ENCODE data around the gene CIZ1.

Gene CIZ1

GRCh38 chr9:128164307-128164885 lies 27.0 kb downstream of the CIZ1 start:
- Histone ChIP-seq H3K9ac (ENCODE audit: low read depth, low read length) (no peak overlapping the region), H3K4me1 (ENCODE audit: insufficient read depth, low read length) (0 out of 2 replicates have a peak, but pooled peaks cover 3% of the 10 kb centered on the region), H3K36me3 (ENCODE audit: insufficient read depth, low read length) (no peaks in the 10 kb centered on the region), H3K9me3 (ENCODE audit: control insufficient read depth, insufficient read depth, low read length) (no peaks in the 10 kb centered on the region)

GRCh38 chr9:128163523-128164306 lies 27.7 kb downstream of the CIZ1 start:
- H3K9me3 ChIP-seq (ENCODE audit: control insufficient read depth, insufficient read depth, low read length) = no peaks in the 10 kb centered on the region
- H3K9ac ChIP-seq (ENCODE audit: low read depth, low read length) = no peak overlapping the region
- H3K4me1 ChIP-seq (ENCODE audit: insufficient read depth, low read length) = 0 out of 2 replicates have a peak, but pooled peaks cover 3% of the 10 kb centered on the region
- no peaks in the 10 kb centered on the region for H3K36me3 ChIP-seq (ENCODE audit: insufficient read depth, low read length)

GRCh38 chr9:128163027-128163515 lies 28.3 kb downstream of the CIZ1 start:
- Histone ChIP-seq H3K36me3 (ENCODE audit: insufficient read depth, low read length) (no peaks in the 10 kb centered on the region), H3K4me1 (ENCODE audit: insufficient read depth, low read length) (0 out of 2 replicates have a peak, but pooled peaks cover 3% of the 10 kb centered on the region), H3K9me3 (ENCODE audit: control insufficient read depth, insufficient read depth, low read length) (no peaks in the 10 kb centered on the region), H3K9ac (ENCODE audit: low read depth, low read length) (no peak overlapping the region)

- H3K36me3 ChIP-seq (ENCODE audit: insufficient read depth, low read length) = no peaks in the 10 kb centered on the region
- H3K9ac ChIP-seq (ENCODE audit: low read depth, low read length) = no peak overlapping the region
- no peaks in the 10 kb centered on the region for H3K9me3 ChIP-seq (ENCODE audit: control insufficient read depth, insufficient read depth, low read length)
- 0 out of 2 replicates have a peak, but pooled peaks cover 3% of the 10 kb centered on the region for H3K4me1 ChIP-seq (ENCODE audit: insufficient read depth, low read length)
Observed at GRCh38 chr9:128162215-128163026, 29.0 kb downstream of the CIZ1 start.

DNA sequence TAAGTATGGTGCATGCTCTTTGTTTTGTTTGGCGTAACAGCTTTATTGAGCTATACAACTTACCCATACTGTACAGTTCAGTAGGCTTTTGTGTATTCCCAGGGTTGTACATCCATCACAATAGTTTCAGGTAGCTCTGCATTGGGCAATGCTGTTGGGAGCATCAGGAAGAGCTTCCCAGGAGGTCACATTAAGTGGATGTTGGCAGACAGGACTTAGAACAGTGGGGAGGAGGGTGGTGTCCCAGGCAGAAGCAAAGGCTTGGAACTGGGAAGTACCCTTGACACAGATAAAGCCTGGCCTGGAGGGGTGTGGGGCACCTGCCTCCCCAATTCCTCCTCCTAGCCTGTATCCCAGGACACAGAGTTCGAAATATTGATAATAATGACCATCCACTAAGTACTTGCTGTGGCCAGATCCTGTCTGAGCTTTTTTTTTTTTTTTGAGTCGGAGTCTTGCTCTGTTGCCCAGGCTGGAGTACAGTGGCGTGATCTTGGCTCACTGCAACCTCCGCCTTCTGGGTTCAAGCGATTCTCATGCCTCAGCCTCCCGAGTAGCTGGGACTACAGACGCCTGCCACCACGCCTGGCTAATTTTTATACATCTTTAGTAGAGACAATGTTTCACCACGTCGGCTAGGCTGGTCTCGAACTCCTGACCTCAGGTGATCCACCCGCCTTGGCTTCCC lies 30.0 kb downstream of the CIZ1 start:
- Histone ChIP-seq H3K9ac (ENCODE audit: low read depth, low read length) (peak overlapping the region; percentile 87; the same call in 1 of the 2 replicates), H3K4me1 (ENCODE audit: insufficient read depth, low read length) (0 out of 2 replicates have a peak, but pooled peaks cover 3% of the 10 kb centered on the region)

GRCh38 chr9:128160603-128160987 lies 30.8 kb downstream of the CIZ1 start:
- Histone ChIP-seq H3K9me3 (ENCODE audit: control insufficient read depth, insufficient read depth, low read length) (no peaks in the 10 kb centered on the region), H3K9ac (ENCODE audit: low read depth, low read length) (peak overlapping the region; percentile 87), H3K36me3 (ENCODE audit: insufficient read depth, low read length) (no peaks in the 10 kb centered on the region), H3K4me1 (ENCODE audit: insufficient read depth, low read length) (0 out of 2 replicates have a peak, but pooled peaks cover 3% of the 10 kb centered on the region)

More for the DNA sequence above, 30.0 kb downstream of the CIZ1 start:
- Histone ChIP-seq H3K36me3 (ENCODE audit: insufficient read depth, low read length) (no peaks in the 10 kb centered on the region), H3K9me3 (ENCODE audit: control insufficient read depth, insufficient read depth, low read length) (no peaks in the 10 kb centered on the region)

DNA sequence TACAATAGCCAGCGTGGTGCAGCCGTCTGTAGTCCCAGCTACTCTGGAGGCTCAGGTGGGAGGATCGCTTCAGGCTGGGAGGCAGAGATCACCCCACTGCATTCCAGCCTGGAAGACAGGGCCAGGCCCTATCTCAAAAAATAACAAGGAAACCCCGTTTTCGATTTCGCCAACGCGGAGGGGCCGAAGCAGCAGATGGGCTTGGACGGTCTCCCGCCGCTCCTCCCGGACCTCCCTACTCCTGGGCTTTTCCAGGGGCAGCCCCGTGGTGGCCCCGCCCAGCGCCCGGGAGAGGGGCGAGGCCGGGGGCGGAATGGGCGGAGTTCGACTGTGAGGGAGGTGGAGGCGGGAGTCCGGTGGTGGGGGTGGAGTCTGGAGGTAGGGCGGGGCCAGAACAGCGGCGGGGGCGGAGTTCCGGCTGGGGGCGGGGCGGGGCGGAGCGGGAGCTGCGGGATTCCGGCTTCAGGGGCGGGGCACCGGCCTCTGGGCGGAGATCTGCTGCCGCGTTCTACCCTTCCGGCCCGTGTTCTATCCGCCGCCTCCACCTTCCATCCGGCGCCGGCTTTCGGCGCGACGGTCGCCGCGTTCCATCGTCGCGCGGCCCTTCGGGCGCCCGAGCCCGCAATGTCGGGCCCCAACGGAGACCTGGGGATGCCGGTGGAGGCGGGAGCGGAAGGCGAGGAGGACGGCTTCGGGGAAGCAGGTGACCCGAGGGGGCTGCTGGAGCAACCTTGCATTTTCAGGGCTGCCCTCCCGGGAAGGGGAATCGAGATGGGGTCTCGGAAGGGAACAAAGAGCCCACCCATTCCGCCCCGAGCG lies 31.4 kb downstream of the CIZ1 start, which contains the start of gene BBLN:
Gene BBLN (plus strand): TSS at position 482 of the 819 bp plus-strand sequence. CDS start 143 bp downstream, at position 625.
- no peaks in the 10 kb centered on the region for H3K36me3 ChIP-seq (ENCODE audit: insufficient read depth, low read length)
- 0 out of 2 replicates have a peak, but pooled peaks cover 3% of the 10 kb centered on the region for H3K4me1 ChIP-seq (ENCODE audit: insufficient read depth, low read length)
- no peaks in the 10 kb centered on the region for H3K9me3 ChIP-seq (ENCODE audit: control insufficient read depth, insufficient read depth, low read length)
- H3K9ac ChIP-seq (ENCODE audit: low read depth, low read length) = peak within 1 kb of the TSS; percentile 87

DNA sequence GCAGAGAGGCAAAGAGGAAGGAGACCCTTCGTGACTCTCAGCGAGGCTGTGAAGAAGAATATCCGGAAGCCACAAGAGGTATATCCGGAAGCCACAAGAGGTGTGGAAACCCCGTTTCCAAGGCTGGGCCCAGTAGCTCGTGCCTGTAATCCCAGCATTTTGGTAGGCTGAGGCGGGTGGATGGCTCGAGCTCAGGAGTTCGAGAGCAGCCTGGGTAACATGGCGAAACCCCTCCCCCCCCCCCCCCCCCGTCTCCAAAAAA lies 31.9 kb downstream of the CIZ1 start:
- H3K36me3 ChIP-seq (ENCODE audit: insufficient read depth, low read length) = no peaks in the 10 kb centered on the region
- H3K9me3 ChIP-seq (ENCODE audit: control insufficient read depth, insufficient read depth, low read length) = no peaks in the 10 kb centered on the region
- peak overlapping the region; percentile 69 for H3K9ac ChIP-seq (ENCODE audit: low read depth, low read length)
- H3K4me1 ChIP-seq (ENCODE audit: insufficient read depth, low read length) = peaks cover 3% of the 10 kb centered on the region; the same call in 1 of the 2 replicates

- Histone ChIP-seq H3K4me1 (ENCODE audit: insufficient read depth, low read length) (peaks cover 1% of the 10 kb centered on the region; the same call in 1 of the 2 replicates), H3K9me3 (ENCODE audit: control insufficient read depth, insufficient read depth, low read length) (no peaks in the 10 kb centered on the region), H3K36me3 (ENCODE audit: insufficient read depth, low read length) (no peaks in the 10 kb centered on the region), H3K9ac (ENCODE audit: low read depth, low read length) (no peak overlapping the region)
Observed at GRCh38 chr9:128155736-128156500, 35.5 kb downstream of the CIZ1 start.

GRCh38 chr9:128153947-128154695 lies 37.3 kb downstream of the CIZ1 start:
- no peaks in the 10 kb centered on the region for H3K36me3 ChIP-seq (ENCODE audit: insufficient read depth, low read length)
- H3K9ac ChIP-seq (ENCODE audit: low read depth, low read length) = no peak overlapping the region
- H3K9me3 ChIP-seq (ENCODE audit: control insufficient read depth, insufficient read depth, low read length) = no peaks in the 10 kb centered on the region
- H3K4me1 ChIP-seq (ENCODE audit: insufficient read depth, low read length) = peaks cover 8% of the 10 kb centered on the region

DNA sequence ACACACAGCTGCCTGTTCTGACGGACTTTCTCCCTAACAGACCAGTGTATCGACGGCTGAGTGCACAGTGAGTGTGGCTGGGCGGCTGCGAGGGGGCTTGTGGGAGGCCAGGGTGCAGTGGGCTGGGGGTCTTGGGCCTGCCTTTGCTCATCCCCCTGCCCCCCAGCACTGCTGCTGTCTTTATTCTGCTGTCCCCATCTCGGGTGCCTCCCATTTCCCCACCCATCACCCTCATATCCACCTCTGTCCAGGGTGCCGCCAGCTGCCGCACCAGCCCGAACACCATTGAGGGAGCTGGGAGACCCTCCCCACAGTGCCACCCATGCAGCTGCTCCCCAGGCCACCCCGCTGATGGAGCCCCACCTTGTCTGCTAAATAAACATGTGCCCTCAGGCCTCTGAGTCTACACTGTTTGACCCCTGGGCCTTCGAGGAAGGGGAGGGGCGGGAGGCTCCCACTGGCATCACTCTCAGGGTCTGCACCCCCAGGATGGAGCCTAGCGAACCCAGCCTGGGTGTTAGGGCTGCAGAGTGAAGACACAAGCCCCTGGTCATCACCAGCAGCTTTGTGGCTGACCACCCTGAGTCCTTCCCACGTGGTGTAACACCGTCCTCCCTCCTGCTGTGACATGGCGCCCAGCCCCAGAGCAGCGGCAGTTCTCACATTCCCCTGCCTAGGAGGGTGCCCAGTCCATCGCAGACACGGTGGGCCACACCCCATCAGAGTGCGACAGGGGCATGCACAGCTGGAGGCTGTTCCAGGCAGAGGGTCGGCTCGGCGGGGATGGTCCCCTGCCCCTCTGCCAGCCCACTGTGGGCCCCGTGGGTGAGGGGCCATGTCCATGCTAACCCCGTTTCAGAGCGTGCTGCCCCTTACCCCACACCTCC lies 38.1 kb downstream of the CIZ1 start:
- no peak overlapping the region for H3K9ac ChIP-seq (ENCODE audit: low read depth, low read length)

More for the DNA sequence above, 38.1 kb downstream of the CIZ1 start:
- Histone ChIP-seq H3K4me1 (ENCODE audit: insufficient read depth, low read length) (peaks cover 8% of the 10 kb centered on the region), H3K36me3 (ENCODE audit: insufficient read depth, low read length) (no peaks in the 10 kb centered on the region), H3K9me3 (ENCODE audit: control insufficient read depth, insufficient read depth, low read length) (no peaks in the 10 kb centered on the region)
